Myocyte (in vitro differentiated cells): ENCODE results near the gene GREB1L. TPM values are rescaled to one million over a fixed set of nuclear protein-coding genes. Genes with fewer than 3 reads are reported as not detected.
"Not testable (repeated sequence)": the region's sequence is repeated elsewhere in the genome, so short reads cannot be mapped to it uniquely, and the experiment has no call there.

Source experiments
- DNase-seq: peaks from one replicate; pipeline ENCODE4 v3.0.0-alpha.2; 2012; ENCODE audit warnings: low read depth
- total RNA-seq: library from RNA; depleted of rRNA; stranded (reverse); fragments of >200 nt; gene quantifications from 2 replicates; pipeline ENCODE4 v1.2.3, GENCODE V29; 2014

The GREB1L gene
- total RNA-seq, 1 donor from 2014 or later = 8.0 TPM

GRCh38 chr18:21305621-21306020 lies 63.6 kb downstream of the GREB1L start:
- no peak for DNase-seq

- DNase-seq = no peak
Measured at GRCh38 chr18:21306368-21306767, 64.3 kb downstream of the GREB1L start.

- DNase-seq = no peak
Measured at GRCh38 chr18:21307578-21307977, 65.5 kb downstream of the GREB1L start.

GRCh38 chr18:21309248-21309647 lies 67.2 kb downstream of the GREB1L start:
- no peak for DNase-seq

GRCh38 chr18:21311980-21312379 lies 69.9 kb downstream of the GREB1L start:
- not testable (repeated sequence) for DNase-seq

- DNase-seq = peak; percentile 35
Measured at GRCh38 chr18:21313576-21313975, 71.5 kb downstream of the GREB1L start.

- DNase-seq = no peak
Measured at GRCh38 chr18:21314724-21315123, 72.7 kb downstream of the GREB1L start.

- not testable (repeated sequence) for DNase-seq
Measured at GRCh38 chr18:21315126-21315525, 73.1 kb downstream of the GREB1L start.

- peak; percentile 54 for DNase-seq
Measured at GRCh38 chr18:21315741-21316197, 73.7 kb downstream of the GREB1L start.

GRCh38 chr18:21316296-21316695 lies 74.3 kb downstream of the GREB1L start:
- no peak for DNase-seq

- DNase-seq = no peak
Measured at GRCh38 chr18:21321711-21322110, 79.7 kb downstream of the GREB1L start.

GRCh38 chr18:21327101-21327500 lies 85.1 kb downstream of the GREB1L start:
- no peak for DNase-seq

GRCh38 chr18:21330122-21330701 lies 88.2 kb downstream of the GREB1L start:
- peak; percentile 69 for DNase-seq

- DNase-seq = no peak
Measured at GRCh38 chr18:21331065-21331464, 89.0 kb downstream of the GREB1L start.

GRCh38 chr18:21335927-21336488 lies 94.0 kb downstream of the GREB1L start:
- no peak for DNase-seq

GRCh38 chr18:21336846-21337245 lies 94.8 kb downstream of the GREB1L start:
- DNase-seq = no peak

- peak; percentile 77 for DNase-seq
Measured at GRCh38 chr18:21341141-21341540, 99.1 kb downstream of the GREB1L start.

GRCh38 chr18:21342372-21342771 lies 100.3 kb downstream of the GREB1L start:
- DNase-seq = no peak

- DNase-seq = no peak
Measured at GRCh38 chr18:21344860-21345259, 102.8 kb downstream of the GREB1L start.

- no peak for DNase-seq
Measured at GRCh38 chr18:21345840-21346239, 103.8 kb downstream of the GREB1L start.

GRCh38 chr18:21359746-21360145 lies 117.7 kb downstream of the GREB1L start:
- DNase-seq = peak; percentile 37

GRCh38 chr18:21361307-21361880 lies 119.4 kb downstream of the GREB1L start:
- peak; percentile 56 for DNase-seq

GRCh38 chr18:21362831-21363230 lies 120.8 kb downstream of the GREB1L start:
- DNase-seq = peak; percentile 22
